Putamen (tissue), 1 donor: ENCODE data around the gene CD79A.

Experiments
- DNase-seq: peaks from one replicate; pipeline ENCODE4 v3.0.0-alpha.2; 2016; ENCODE audit warnings: low spot score

CD79A gene

GRCh38 chr19:41876847-41877832 lies at the start of gene CD79A:
Gene CD79A, plus strand, starts transcription at chr19:41877279. Its CDS starts 26 bp downstream, at chr19:41877305.
- no peak for DNase-seq

- DNase-seq, result no peak
These were observed 38.9 kb upstream of the CD79A start for GRCh38 chr19:41837981-41838708.

- no peak for DNase-seq
These were observed 37.9 kb upstream of the CD79A start for GRCh38 chr19:41839211-41839610.

GRCh38 chr19:41843371-41843770 lies 33.7 kb upstream of the CD79A start:
- DNase-seq, result no peak

- no peak for DNase-seq
These were observed 32.5 kb upstream of the CD79A start, which contains the start of gene LYPD4 for GRCh38 chr19:41844601-41845000. Gene LYPD4, minus strand, starts transcription at chr19:41844683. Its CDS starts 5,398 bp downstream, at chr19:41839285.

- no peak for DNase-seq
These were observed 32.3 kb upstream of the CD79A start, which contains the start of gene DMRTC2 for GRCh38 chr19:41845001-41845050. Gene DMRTC2, plus strand, starts transcription at chr19:41845042. Its CDS starts 2,387 bp downstream, at chr19:41847429.

- DNase-seq, result no peak
These were observed 32.0 kb upstream of the CD79A start for GRCh38 chr19:41845051-41845590.

GRCh38 chr19:41847351-41848105 lies 29.6 kb upstream of the CD79A start:
- DNase-seq, result no peak

GRCh38 chr19:41848666-41849065 lies 28.4 kb upstream of the CD79A start:
- no peak for DNase-seq

GRCh38 chr19:41849067-41849466 lies 28.0 kb upstream of the CD79A start:
- DNase-seq, result no peak

- DNase-seq, result no peak
These were observed 26.7 kb upstream of the CD79A start for GRCh38 chr19:41850381-41850780.

- no peak for DNase-seq
These were observed 25.6 kb upstream of the CD79A start for GRCh38 chr19:41851456-41851855.

- DNase-seq, result no peak
These were observed 23.7 kb upstream of the CD79A start for GRCh38 chr19:41853344-41853743.

GRCh38 chr19:41853768-41854167 lies 23.3 kb upstream of the CD79A start:
- DNase-seq, result no peak

GRCh38 chr19:41859213-41859617 lies 17.9 kb upstream of the CD79A start:
- DNase-seq, result no peak

- peak; percentile 100 for DNase-seq
These were observed 17.3 kb upstream of the CD79A start, which contains the start of gene RPS19 for GRCh38 chr19:41859618-41860418. Gene RPS19, plus strand, starts transcription at chr19:41860255. Its CDS starts 520 bp downstream, at chr19:41860775.

GRCh38 chr19:41860419-41861115 lies 16.5 kb upstream of the CD79A start:
- no peak for DNase-seq

GRCh38 chr19:41861116-41861768 lies 15.8 kb upstream of the CD79A start:
- DNase-seq, result no peak

GRCh38 chr19:41861846-41862245 lies 15.2 kb upstream of the CD79A start:
- DNase-seq, result no peak

- DNase-seq, result no peak
These were observed 14.6 kb upstream of the CD79A start for GRCh38 chr19:41862445-41862986.
